GM18951 (cell line): ENCODE measurements around the gene SERPINA1.
"Not testable (repeated sequence)": the region's sequence is repeated elsewhere in the genome, so short reads cannot be mapped to it uniquely, and the experiment has no call there.

Experiments used
- POLR2A ChIP-seq: IDR thresholded peaks from 4 replicates; pipeline ENCODE4 v1.6.1; 2011; ENCODE audit warnings: mild to moderate bottlenecking; ENCODE audit not compliant: insufficient read length, insufficient read depth; ENCODE audit errors: extremely low read depth
- in situ Hi-C: fragments of 300-500 bp; cut with MboI; formaldehyde crosslinking; loops from one replicate; pipeline ENCODE4 v1.12.0; 2022; ENCODE audit warnings: low sequenced_read_pairs, mixed read lengths, inconsistent platforms; ENCODE audit not compliant: unreplicated experiment

The SERPINA1 gene

GRCh38 chr14:94388384-94389103, at the start of gene SERPINA1:
Gene SERPINA1 (minus strand): TSS chr14:94388602. CDS start chr14:94383237, 5,365 bp downstream.
- in situ Hi-C loops, result no loop called here
- TF ChIP-seq POLR2A, result no peak

GRCh38 chr14:94428610-94429009, 40.2 kb upstream of the SERPINA1 start:
- no peak for TF ChIP-seq POLR2A
- in situ Hi-C loops, result no loop called here

- no peak for TF ChIP-seq POLR2A
- in situ Hi-C loops, result no loop called here
Measured at GRCh38 chr14:94427016-94427613, 38.7 kb upstream of the SERPINA1 start.

GRCh38 chr14:94426526-94426925, 38.1 kb upstream of the SERPINA1 start:
- in situ Hi-C loops, result no loop called here
- no peak for TF ChIP-seq POLR2A

GRCh38 chr14:94424371-94424770, 36.0 kb upstream of the SERPINA1 start:
- in situ Hi-C loops, result no loop called here
- TF ChIP-seq POLR2A, result no peak

GRCh38 chr14:94423453-94424056, 35.2 kb upstream of the SERPINA1 start:
- in situ Hi-C loops, result no loop called here
- no peak for TF ChIP-seq POLR2A

GRCh38 chr14:94421316-94421715, 32.9 kb upstream of the SERPINA1 start:
- TF ChIP-seq POLR2A, result no peak
- in situ Hi-C loops, result no loop called here

GRCh38 chr14:94417497-94418205, 29.2 kb upstream of the SERPINA1 start:
- in situ Hi-C loops, result not testable (repeated sequence)

- in situ Hi-C loops, result no loop called here
Measured at GRCh38 chr14:94412671-94413638, 24.6 kb upstream of the SERPINA1 start.

GRCh38 chr14:94411638-94412037, 23.2 kb upstream of the SERPINA1 start:
- TF ChIP-seq POLR2A, result no peak
- in situ Hi-C loops, result no loop called here

More at GRCh38 chr14:94412671-94413638, 24.6 kb upstream of the SERPINA1 start:
- TF ChIP-seq POLR2A, result no peak

- in situ Hi-C loops, result not testable (repeated sequence)
Measured at GRCh38 chr14:94409430-94409829, 21.0 kb upstream of the SERPINA1 start.

- in situ Hi-C loops, result no loop called here
- TF ChIP-seq POLR2A, result no peak
Measured at GRCh38 chr14:94408546-94409095, 20.2 kb upstream of the SERPINA1 start.
